Parathyroid adenoma (tissue), 2 donors: ENCODE data around the gene LBR.

Source experiments
- H2AFZ ChIP-seq: fragments of 300-600 bp; sonication (generic); one replicate; pipeline ENCODE4 v1.7.0; 2017; ENCODE audit warnings: antibody characterized with exemption, mild to moderate bottlenecking
- H3K27ac ChIP-seq: fragments of 300-600 bp; sonication (generic); one replicate; pipeline ENCODE4 v1.7.0; 2017
- H3K27me3 ChIP-seq: fragments of 300-600 bp; sonication (generic); one replicate; pipeline ENCODE4 v1.7.0; 2017; ENCODE audit warnings: low read length; ENCODE audit not compliant: control insufficient read depth, insufficient read depth
- H3K36me3 ChIP-seq: fragments of 300-600 bp; sonication (generic); one replicate; pipeline ENCODE4 v1.7.0; 2017; ENCODE audit warnings: low read length; ENCODE audit not compliant: control insufficient read depth, insufficient read depth
- H3K4me1 ChIP-seq: fragments of 300-600 bp; sonication (generic); one replicate; pipeline ENCODE4 v1.7.0; 2017; ENCODE audit warnings: control low read depth
- H3K4me2 ChIP-seq: fragments of 300-600 bp; sonication (generic); one replicate; pipeline ENCODE4 v1.7.0; 2017; ENCODE audit warnings: low read length
- H3K4me3 ChIP-seq: fragments of 300-600 bp; sonication (generic); one replicate; pipeline ENCODE4 v1.7.0; 2017; ENCODE audit warnings: low read depth, low read length
- H3K79me2 ChIP-seq: fragments of 300-600 bp; sonication (generic); one replicate; pipeline ENCODE4 v1.7.0; 2017; ENCODE audit warnings: control low read depth
- H3K9ac ChIP-seq: fragments of 300-600 bp; sonication (generic); one replicate; pipeline ENCODE4 v1.7.0; 2017; ENCODE audit warnings: mild to moderate bottlenecking
- H3K9me3 ChIP-seq: fragments of 300-600 bp; sonication (generic); one replicate; pipeline ENCODE4 v1.7.0; 2017; ENCODE audit warnings: low read length; ENCODE audit not compliant: control insufficient read depth
- CTCF ChIP-seq: fragments of 300-600 bp; sonication (generic); IDR thresholded peaks from one replicate; pipeline ENCODE4 v1.7.0; 2017; ENCODE audit warnings: antibody characterized with exemption, mild to moderate bottlenecking
- donor health status: primary hyperparathyroidism.

The LBR gene

GRCh38 chr1:225448146-225448805, 20.4 kb upstream of the LBR start:
- no peak overlapping the region for H2AFZ ChIP-seq
- H3K36me3 ChIP-seq, result no peaks in the 10 kb centered on the region
- H3K4me3 ChIP-seq, result no peak overlapping the region
- no peak overlapping the region for H3K9ac ChIP-seq
- H3K27ac ChIP-seq, result no peak overlapping the region
- H3K27me3 ChIP-seq, result no peaks in the 10 kb centered on the region
- no peaks in the 10 kb centered on the region for H3K9me3 ChIP-seq
- H3K79me2 ChIP-seq, result no peaks in the 10 kb centered on the region
- H3K4me1 ChIP-seq, result no peaks in the 10 kb centered on the region
- TF ChIP-seq CTCF, result no peak
- H3K4me2 ChIP-seq, result no peak overlapping the region

- Histone ChIP-seq H3K36me3 (no peaks in the 10 kb centered on the region), H2AFZ (no peak overlapping the region), H3K9ac (no peak overlapping the region), H3K79me2 (no peaks in the 10 kb centered on the region), H3K4me1 (no peaks in the 10 kb centered on the region), H3K27me3 (no peaks in the 10 kb centered on the region), H3K27ac (no peak overlapping the region), H3K9me3 (no peaks in the 10 kb centered on the region), H3K4me2 (no peak overlapping the region), H3K4me3 (no peak overlapping the region)
- no peak for TF ChIP-seq CTCF
Measured at GRCh38 chr1:225447650-225448089, 19.8 kb upstream of the LBR start.

- no peak overlapping the region for H2AFZ ChIP-seq
- no peaks in the 10 kb centered on the region for H3K36me3 ChIP-seq
- H3K27me3 ChIP-seq, result no peaks in the 10 kb centered on the region
- no peak for TF ChIP-seq CTCF
- H3K9ac ChIP-seq, result no peak overlapping the region
- no peaks in the 10 kb centered on the region for H3K79me2 ChIP-seq
- H3K9me3 ChIP-seq, result no peaks in the 10 kb centered on the region
- no peak overlapping the region for H3K27ac ChIP-seq
- no peak overlapping the region for H3K4me3 ChIP-seq
- no peaks in the 10 kb centered on the region for H3K4me1 ChIP-seq
- no peak overlapping the region for H3K4me2 ChIP-seq
Measured at GRCh38 chr1:225446981-225447615, 19.3 kb upstream of the LBR start.

- no peaks in the 10 kb centered on the region for H3K27me3 ChIP-seq
- H3K36me3 ChIP-seq, result no peaks in the 10 kb centered on the region
- no peaks in the 10 kb centered on the region for H3K79me2 ChIP-seq
- no peak for TF ChIP-seq CTCF
- H3K9ac ChIP-seq, result no peak overlapping the region
- H3K4me1 ChIP-seq, result no peaks in the 10 kb centered on the region
- H3K4me2 ChIP-seq, result no peak overlapping the region
- H3K9me3 ChIP-seq, result no peaks in the 10 kb centered on the region
- no peak overlapping the region for H2AFZ ChIP-seq
- H3K4me3 ChIP-seq, result no peak overlapping the region
- H3K27ac ChIP-seq, result no peak overlapping the region
Measured at GRCh38 chr1:225446595-225446960, 18.7 kb upstream of the LBR start.
